ENCODE results near the gene VMP1.
A peak's percentile ranks its signal among the peaks of the same experiment; 100 is the strongest.
"Not testable (repeated sequence)": the region's sequence is repeated elsewhere in the genome, so short reads cannot be mapped to it uniquely, and the experiment has no call there.

The VMP1 gene

GRCh38 chr17:59858167-59858816 lies 150.8 kb downstream of the VMP1 start:
- H3K36me3 Mint-ChIP-seq = peaks cover 3 to 5% of the 10 kb centered on the region in 2 donors
- H3K27ac Mint-ChIP-seq = no peak overlapping the region
- ATAC-seq (replicated peaks) (no peak), DNase-seq (no peak)
- peaks cover 0 to under 1% of the 10 kb centered on the region in 2 donors for H3K9me3 Mint-ChIP-seq
- peaks cover 10 to 12% of the 10 kb centered on the region in 2 donors for H3K4me1 Mint-ChIP-seq
- H3K27me3 Mint-ChIP-seq = no peaks in the 10 kb centered on the region
- H3K4me3 Mint-ChIP-seq = no peak overlapping the region

GRCh38 chr17:59858932-59859331 lies 151.5 kb downstream of the VMP1 start:
- peaks cover 6 to 9% of the 10 kb centered on the region in 2 donors for H3K4me1 Mint-ChIP-seq
- H3K36me3 Mint-ChIP-seq = peaks cover 3 to 5% of the 10 kb centered on the region in 2 donors
- H3K27ac Mint-ChIP-seq = no peak overlapping the region
- no peak for ATAC-seq (replicated peaks)
- DNase-seq = no peak
- H3K9me3 Mint-ChIP-seq = no peaks in the 10 kb centered on the region
- no peaks in the 10 kb centered on the region for H3K27me3 Mint-ChIP-seq
- H3K4me3 Mint-ChIP-seq = no peak overlapping the region

GRCh38 chr17:59859444-59860025 lies 152.1 kb downstream of the VMP1 start:
- no peaks in the 10 kb centered on the region for H3K9me3 Mint-ChIP-seq
- H3K27ac Mint-ChIP-seq = no peak overlapping the region
- no peak overlapping the region for H3K4me3 Mint-ChIP-seq
- H3K36me3 Mint-ChIP-seq = peaks cover 3 to 5% of the 10 kb centered on the region in 2 donors
- no peaks in the 10 kb centered on the region for H3K27me3 Mint-ChIP-seq
- DNase-seq (no peak), ATAC-seq (replicated peaks) (peak; percentile 67 to 74)
- H3K4me1 Mint-ChIP-seq = peaks cover 6 to 9% of the 10 kb centered on the region in 2 donors

- ATAC-seq (replicated peaks) = no peak
- Mint-ChIP-seq H3K36me3 (peaks cover 10 to 13% of the 10 kb centered on the region in 2 donors), H3K4me1 (no peaks in the 10 kb centered on the region), H3K9me3 (no peaks in the 10 kb centered on the region), H3K27me3 (no peaks in the 10 kb centered on the region), H3K4me3 (no peak overlapping the region), H3K27ac (no peak overlapping the region)
- no peak for DNase-seq
These were observed 156.2 kb downstream of the VMP1 start for GRCh38 chr17:59863616-59864015.

- ATAC-seq (replicated peaks) (no peak), DNase-seq (no peak)
- H3K4me3 Mint-ChIP-seq = no peak overlapping the region
- no peaks in the 10 kb centered on the region for H3K4me1 Mint-ChIP-seq
- H3K27me3 Mint-ChIP-seq = no peaks in the 10 kb centered on the region
- H3K36me3 Mint-ChIP-seq = peaks cover 11 to 19% of the 10 kb centered on the region in 2 donors
- H3K9me3 Mint-ChIP-seq = no peaks in the 10 kb centered on the region
- no peak overlapping the region for H3K27ac Mint-ChIP-seq
These were observed 162.4 kb downstream of the VMP1 start for GRCh38 chr17:59869941-59870218.

GRCh38 chr17:59870482-59870881 lies 163.0 kb downstream of the VMP1 start:
- Mint-ChIP-seq H3K4me1 (no peaks in the 10 kb centered on the region), H3K4me3 (no peak overlapping the region), H3K9me3 (no peaks in the 10 kb centered on the region), H3K27me3 (no peaks in the 10 kb centered on the region), H3K27ac (no peak overlapping the region), H3K36me3 (peaks cover 10 to 18% of the 10 kb centered on the region in 2 donors)
- no peak for ATAC-seq (replicated peaks)
- DNase-seq = no peak

- no peak for ATAC-seq (replicated peaks)
These were observed 164.9 kb downstream of the VMP1 start for GRCh38 chr17:59872351-59872750.

GRCh38 chr17:59873414-59873813 lies 166.0 kb downstream of the VMP1 start:
- not testable (repeated sequence) for H3K4me3 Mint-ChIP-seq; DNase-seq; H3K4me1 Mint-ChIP-seq; H3K9me3 Mint-ChIP-seq; ATAC-seq (replicated peaks); H3K27me3 Mint-ChIP-seq; H3K27ac Mint-ChIP-seq
- peaks cover 13 to 25% of the 10 kb centered on the region in 2 donors for H3K36me3 Mint-ChIP-seq

More at GRCh38 chr17:59872351-59872750, 164.9 kb downstream of the VMP1 start:
- Mint-ChIP-seq H3K27me3 (no peaks in the 10 kb centered on the region), H3K27ac (no peak overlapping the region), H3K4me3 (no peak overlapping the region), H3K9me3 (no peaks in the 10 kb centered on the region), H3K36me3 (peaks cover 13 to 22% of the 10 kb centered on the region in 2 donors), H3K4me1 (no peaks in the 10 kb centered on the region)
- DNase-seq = no peak

- H3K36me3 Mint-ChIP-seq = peaks cover 11 to 23% of the 10 kb centered on the region in 2 donors
- no peaks in the 10 kb centered on the region for H3K9me3 Mint-ChIP-seq
- DNase-seq (no peak), ATAC-seq (replicated peaks) (no peak)
- H3K4me3 Mint-ChIP-seq = no peak overlapping the region
- H3K4me1 Mint-ChIP-seq = no peaks in the 10 kb centered on the region
- H3K27ac Mint-ChIP-seq = no peak overlapping the region
- H3K27me3 Mint-ChIP-seq = no peaks in the 10 kb centered on the region
These were observed 166.9 kb downstream of the VMP1 start for GRCh38 chr17:59874376-59874775.

GRCh38 chr17:59876107-59876506 lies 168.7 kb downstream of the VMP1 start:
- no peak overlapping the region for H3K4me3 Mint-ChIP-seq
- H3K27ac Mint-ChIP-seq = no peak overlapping the region
- H3K36me3 Mint-ChIP-seq = peaks cover 14 to 28% of the 10 kb centered on the region in 2 donors
- no peak for DNase-seq
- H3K9me3 Mint-ChIP-seq = no peaks in the 10 kb centered on the region
- ATAC-seq (replicated peaks) = no peak
- no peaks in the 10 kb centered on the region for H3K27me3 Mint-ChIP-seq
- H3K4me1 Mint-ChIP-seq = no peaks in the 10 kb centered on the region

- Mint-ChIP-seq H3K36me3 (peaks cover 12 to 26% of the 10 kb centered on the region in 2 donors), H3K27me3 (no peaks in the 10 kb centered on the region), H3K4me3 (no peak overlapping the region), H3K4me1 (no peaks in the 10 kb centered on the region), H3K9me3 (no peaks in the 10 kb centered on the region), H3K27ac (peak overlapping the region; percentile 20)
- DNase-seq (no peak), ATAC-seq (replicated peaks) (no peak)
These were observed 170.5 kb downstream of the VMP1 start for GRCh38 chr17:59877965-59878364.

GRCh38 chr17:59878624-59879023 lies 171.2 kb downstream of the VMP1 start:
- DNase-seq = no peak
- no peak overlapping the region for H3K4me3 Mint-ChIP-seq
- H3K27me3 Mint-ChIP-seq = no peaks in the 10 kb centered on the region
- H3K4me1 Mint-ChIP-seq = no peaks in the 10 kb centered on the region
- no peak for ATAC-seq (replicated peaks)
- H3K9me3 Mint-ChIP-seq = no peaks in the 10 kb centered on the region
- H3K27ac Mint-ChIP-seq = no peak overlapping the region
- peaks cover 12 to 25% of the 10 kb centered on the region in 2 donors for H3K36me3 Mint-ChIP-seq

- ATAC-seq (replicated peaks) = no peak
- H3K27me3 Mint-ChIP-seq = no peaks in the 10 kb centered on the region
- no peak overlapping the region for H3K4me3 Mint-ChIP-seq
These were observed 177.4 kb downstream of the VMP1 start for GRCh38 chr17:59884861-59885260.

GRCh38 chr17:59888145-59888750 lies 180.8 kb downstream of the VMP1 start:
- peaks cover 11 to 19% of the 10 kb centered on the region in 2 donors for H3K4me1 Mint-ChIP-seq
- no peaks in the 10 kb centered on the region for H3K9me3 Mint-ChIP-seq
- H3K27me3 Mint-ChIP-seq = no peaks in the 10 kb centered on the region
- H3K36me3 Mint-ChIP-seq = peaks cover 13 to 31% of the 10 kb centered on the region in 2 donors
- no peak for DNase-seq
- H3K4me3 Mint-ChIP-seq = no peak overlapping the region
- no peak overlapping the region for H3K27ac Mint-ChIP-seq
- ATAC-seq (replicated peaks) = no peak

More at GRCh38 chr17:59884861-59885260, 177.4 kb downstream of the VMP1 start:
- Mint-ChIP-seq H3K9me3 (no peaks in the 10 kb centered on the region), H3K36me3 (peaks cover 8 to 34% of the 10 kb centered on the region in 2 donors), H3K4me1 (peaks cover 0 to 4% of the 10 kb centered on the region in 2 donors), H3K27ac (no peak overlapping the region)
- DNase-seq = no peak

- no peak for ATAC-seq (replicated peaks)
- no peak for DNase-seq
- Mint-ChIP-seq H3K27me3 (no peaks in the 10 kb centered on the region), H3K27ac (peak overlapping the region; percentile 44), H3K9me3 (no peaks in the 10 kb centered on the region), H3K4me1 (peaks cover 19 to 35% of the 10 kb centered on the region in 2 donors), H3K36me3 (peaks cover 14 to 26% of the 10 kb centered on the region in 2 donors), H3K4me3 (peak overlapping the region in 1 of 2 donors; percentile 30)
These were observed 183.3 kb downstream of the VMP1 start for GRCh38 chr17:59890720-59891119.

Measured in stimulated activated naive B cell treated with anti-CD40 and anti-IgM and Interleukin-4, amounts not matched to agents 10 μg/mL and 1 μg/mL and 100 μg/mL, for 72 hours (primary cell).